ENCODE data around the gene UFSP1.
A peak's percentile ranks its signal among the peaks of the same experiment; 100 is the strongest.

The UFSP1 gene

DNA sequence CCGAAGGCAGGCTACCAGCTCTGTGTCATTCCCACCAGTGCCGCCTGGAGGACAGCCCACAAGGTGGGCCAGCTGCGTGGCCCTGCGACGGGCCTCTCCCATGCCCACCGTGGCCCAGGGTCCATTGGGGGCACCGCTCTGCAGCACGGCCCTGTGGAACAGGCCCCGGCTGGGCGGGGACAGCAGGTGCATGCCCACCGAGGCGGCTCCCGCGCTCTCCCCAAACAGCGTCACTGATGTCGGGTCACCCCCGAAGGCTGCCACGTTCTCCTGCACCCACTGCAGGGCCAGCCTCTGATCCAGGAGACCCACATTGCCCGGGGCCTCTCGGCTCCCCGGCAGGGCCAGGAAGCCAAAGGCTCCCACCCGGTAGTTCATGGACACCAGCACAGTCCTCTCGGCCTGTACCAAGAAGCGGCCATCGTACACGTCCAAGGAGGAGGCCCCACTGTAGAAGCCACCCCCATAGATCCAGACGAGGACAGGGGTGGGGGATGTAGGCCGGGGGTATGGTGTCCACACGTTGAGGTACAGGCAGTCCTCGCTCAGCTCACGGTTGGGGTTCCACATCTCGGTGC, 3.9 kb upstream of the UFSP1 start:
- TF ChIP-seq, protein P1, sequence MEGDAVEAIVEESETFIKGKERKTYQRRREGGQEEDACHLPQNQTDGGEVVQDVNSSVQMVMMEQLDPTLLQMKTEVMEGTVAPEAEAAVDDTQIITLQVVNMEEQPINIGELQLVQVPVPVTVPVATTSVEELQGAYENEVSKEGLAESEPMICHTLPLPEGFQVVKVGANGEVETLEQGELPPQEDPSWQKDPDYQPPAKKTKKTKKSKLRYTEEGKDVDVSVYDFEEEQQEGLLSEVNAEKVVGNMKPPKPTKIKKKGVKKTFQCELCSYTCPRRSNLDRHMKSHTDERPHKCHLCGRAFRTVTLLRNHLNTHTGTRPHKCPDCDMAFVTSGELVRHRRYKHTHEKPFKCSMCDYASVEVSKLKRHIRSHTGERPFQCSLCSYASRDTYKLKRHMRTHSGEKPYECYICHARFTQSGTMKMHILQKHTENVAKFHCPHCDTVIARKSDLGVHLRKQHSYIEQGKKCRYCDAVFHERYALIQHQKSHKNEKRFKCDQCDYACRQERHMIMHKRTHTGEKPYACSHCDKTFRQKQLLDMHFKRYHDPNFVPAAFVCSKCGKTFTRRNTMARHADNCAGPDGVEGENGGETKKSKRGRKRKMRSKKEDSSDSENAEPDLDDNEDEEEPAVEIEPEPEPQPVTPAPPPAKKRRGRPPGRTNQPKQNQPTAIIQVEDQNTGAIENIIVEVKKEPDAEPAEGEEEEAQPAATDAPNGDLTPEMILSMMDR (IDR thresholded peaks at IDR 0.05; ENCODE audit: extremely low read depth, missing control alignments) = no peak
- peak; percentile 5 for DNase-seq (ENCODE audit: low spot score)

DNA sequence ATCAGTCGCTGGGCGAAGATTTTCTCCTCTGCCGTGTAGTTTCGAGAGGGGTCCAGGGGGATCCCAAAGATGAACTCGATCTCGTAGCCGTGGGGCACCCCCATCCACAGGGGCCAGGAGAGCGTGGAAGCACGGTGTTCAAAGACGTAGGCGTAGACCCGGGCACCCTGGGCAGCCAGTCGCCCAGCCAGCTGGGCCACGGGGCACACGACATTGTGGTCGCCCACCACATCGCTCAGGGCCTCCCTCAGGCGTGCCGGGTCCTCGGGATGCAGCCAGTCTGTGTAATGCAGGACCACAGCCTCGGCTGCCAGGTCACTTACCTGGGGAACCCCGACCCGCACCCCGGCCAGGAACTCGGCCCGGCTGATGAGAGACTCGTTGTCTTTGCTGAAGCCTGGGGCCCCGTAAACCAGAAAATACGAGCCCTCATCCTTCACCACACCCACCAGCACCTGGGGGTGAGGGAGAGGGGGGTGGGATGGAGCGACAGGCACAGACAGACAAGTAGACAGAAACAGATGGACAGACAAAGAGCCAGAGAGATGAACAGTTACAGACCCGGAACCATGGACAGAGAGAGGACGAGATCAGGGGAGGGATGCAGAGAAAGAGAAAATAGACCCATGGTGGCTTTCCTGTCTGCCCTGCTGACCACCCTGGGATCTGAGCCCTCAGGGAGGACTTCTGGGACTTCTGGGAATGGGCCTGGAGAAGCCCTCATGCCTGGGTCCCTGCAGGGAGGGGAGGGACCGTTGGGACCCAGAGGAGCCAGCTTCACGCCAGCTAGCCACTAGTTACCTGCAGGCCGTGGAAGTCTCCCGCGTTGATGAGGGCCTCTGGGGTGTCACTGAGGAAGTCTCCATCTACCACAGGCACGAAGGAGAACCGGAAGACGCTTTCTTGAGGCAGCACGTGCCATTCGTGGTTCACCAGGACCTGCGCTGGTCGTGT, 3.1 kb upstream of the UFSP1 start:
- TF ChIP-seq, protein P1 (IDR thresholded peaks at IDR 0.05; ENCODE audit: extremely low read depth, missing control alignments) = no peak
- peak; percentile 5 for DNase-seq (ENCODE audit: low spot score)

DNA sequence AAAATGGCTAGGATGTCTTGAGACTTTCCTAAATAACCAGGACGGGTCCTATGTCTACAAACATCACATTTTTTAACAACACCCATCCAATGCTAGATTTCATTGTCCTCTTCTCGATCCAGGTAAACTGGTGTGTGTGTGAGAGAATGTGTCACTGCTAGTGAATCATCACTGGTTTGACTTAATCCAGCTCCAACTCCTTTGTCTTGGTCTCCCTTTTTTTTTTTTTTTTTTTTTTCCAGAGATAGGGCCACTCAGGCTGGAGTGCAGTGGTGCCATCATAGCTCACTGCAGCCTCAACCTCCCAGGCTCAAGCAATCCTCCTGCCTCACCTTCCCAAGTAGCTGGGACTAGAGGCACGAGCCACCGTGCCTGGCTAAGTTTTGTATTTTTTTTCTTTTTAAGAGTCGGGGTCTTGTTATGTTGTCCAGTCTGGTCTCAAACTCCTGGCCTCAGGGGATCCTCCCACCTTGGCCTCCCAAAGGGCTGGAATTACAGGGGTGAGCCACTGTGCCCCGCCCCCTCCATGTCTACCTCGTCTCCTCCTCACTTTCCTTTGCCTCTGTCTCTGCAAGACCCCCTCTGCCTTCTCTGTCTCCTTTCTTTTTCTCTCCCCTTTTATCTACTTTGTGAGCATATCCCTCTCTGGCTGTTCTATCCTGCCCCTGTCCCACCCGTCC, 2.2 kb upstream of the UFSP1 start:
- DNase-seq (ENCODE audit: low spot score) = no peak
- TF ChIP-seq, protein P1 (IDR thresholded peaks at IDR 0.05; ENCODE audit: extremely low read depth, missing control alignments) = no peak

DNA sequence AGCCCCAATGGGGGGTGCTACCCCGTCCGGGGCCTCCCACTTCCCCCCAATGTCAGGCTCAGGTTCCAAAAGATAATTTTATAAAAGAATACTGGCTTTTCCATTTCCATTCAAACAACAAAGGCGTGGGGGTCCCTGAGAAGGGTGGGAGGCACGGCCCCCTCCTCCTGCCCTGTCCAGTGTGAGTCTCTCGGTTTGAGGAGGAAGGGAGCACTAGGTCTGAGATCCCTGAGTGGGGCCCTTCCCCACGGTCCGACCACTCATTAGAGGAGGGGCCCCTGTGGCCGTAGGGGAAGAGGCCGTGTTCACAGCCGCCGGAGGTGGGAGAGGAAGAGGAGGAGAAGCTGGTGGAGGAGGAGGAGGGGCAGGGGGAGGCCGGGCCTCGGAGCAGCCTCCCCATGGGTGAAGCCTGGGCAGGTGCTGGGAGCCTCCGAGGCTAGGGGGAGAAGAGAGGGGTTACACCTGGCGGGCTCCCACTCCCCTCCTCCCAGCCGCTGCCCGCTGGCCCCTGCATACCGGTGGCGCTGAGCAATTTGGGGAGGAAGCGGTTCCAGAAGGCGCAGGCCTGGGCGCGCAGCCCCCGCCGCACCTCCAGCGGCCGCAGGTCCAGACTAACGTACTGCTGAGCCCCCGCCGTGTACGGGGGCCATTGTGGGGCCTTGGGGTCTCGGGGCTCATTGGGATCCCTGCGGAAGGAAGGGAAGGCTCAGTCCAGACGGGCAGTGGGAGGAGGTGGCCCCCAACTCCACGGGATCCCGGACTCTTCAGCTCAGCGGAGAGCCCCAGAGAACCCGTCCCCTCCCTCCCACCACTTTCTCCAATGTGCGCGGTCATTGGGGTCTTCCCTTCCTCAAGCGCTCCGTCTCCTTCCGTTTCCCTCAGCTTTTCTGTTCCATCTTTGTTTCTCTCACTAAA, 1.4 kb upstream of the UFSP1 start:
- peak; percentile 56 for DNase-seq (ENCODE audit: low spot score)
- TF ChIP-seq, protein P1 (IDR thresholded peaks at IDR 0.05; ENCODE audit: extremely low read depth, missing control alignments) = no peak

DNA sequence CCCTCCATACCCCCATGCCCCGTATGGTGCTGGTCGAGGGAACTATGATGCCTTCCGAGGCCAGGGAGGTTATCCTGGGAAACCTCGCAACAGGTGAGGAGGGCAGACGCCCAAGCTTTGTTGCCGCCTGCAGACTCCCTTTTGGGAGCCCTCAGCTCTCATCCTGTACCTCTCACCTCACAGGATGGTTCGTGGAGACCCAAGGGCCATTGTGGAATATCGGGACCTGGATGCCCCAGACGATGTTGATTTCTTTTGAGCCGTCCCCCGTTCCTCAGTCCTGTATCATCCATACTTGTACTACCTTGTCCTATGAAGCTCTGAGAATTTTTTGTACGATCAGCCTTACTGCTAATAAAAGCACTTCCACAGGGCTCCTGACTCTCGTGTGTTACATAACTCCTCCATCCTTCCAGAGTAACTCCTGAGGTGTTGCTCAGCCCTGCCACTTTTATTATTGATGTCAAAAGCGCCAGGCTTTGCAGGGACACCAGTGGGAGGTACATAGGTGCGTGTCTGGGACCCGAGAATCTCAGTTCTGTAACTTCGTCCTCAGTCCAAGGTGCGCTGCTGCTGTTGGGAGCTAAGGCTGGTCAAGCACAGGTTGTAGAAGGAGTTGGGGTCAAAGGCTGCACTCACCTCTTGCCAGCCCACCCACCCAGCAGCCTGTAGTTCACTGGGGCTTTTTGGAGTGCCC, 1.1 kb downstream of the UFSP1 start:
- DNase-seq (ENCODE audit: low spot score) = peak; percentile 22
- TF ChIP-seq, protein P1 (IDR thresholded peaks at IDR 0.05; ENCODE audit: extremely low read depth, missing control alignments) = no peak

DNA sequence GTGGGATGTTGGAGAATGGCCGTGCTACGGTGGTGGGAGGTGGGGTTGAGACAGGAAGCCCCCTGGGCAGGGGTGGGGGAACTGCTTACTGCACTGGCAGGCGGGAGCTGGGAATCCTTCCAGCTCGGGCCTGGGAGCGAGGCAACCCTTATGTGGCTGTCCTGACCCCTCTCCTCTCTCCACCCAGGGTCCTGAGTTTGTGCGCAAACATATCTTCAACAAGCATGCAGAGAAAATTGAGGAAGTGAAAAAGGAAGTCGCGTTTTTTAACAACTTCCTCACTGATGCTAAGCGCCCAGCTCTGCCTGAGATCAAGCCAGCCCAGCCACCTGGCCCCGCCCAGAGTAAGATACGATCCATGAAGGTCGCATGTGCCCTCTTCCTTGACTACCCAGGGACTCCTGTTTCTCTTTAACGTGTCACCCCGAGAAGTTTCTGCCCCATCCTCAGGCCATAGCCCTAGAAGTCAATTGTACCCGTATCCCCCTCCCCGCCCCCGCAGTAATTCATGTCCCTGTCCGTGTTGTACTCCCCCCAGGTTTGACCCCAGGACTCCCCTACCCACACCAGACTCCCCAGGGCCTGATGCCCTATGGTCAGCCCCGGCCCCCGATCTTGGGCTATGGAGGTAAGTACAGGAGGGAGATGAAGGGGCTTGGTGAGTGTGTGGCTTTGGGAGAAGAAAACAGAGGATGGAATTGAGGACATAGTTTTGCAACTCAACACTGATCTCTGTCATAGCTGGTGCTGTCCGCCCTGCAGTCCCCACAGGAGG, 1.8 kb downstream of the UFSP1 start:
- DNase-seq (ENCODE audit: low spot score) = peak; percentile 90
- TF ChIP-seq, protein P1 (IDR thresholded peaks at IDR 0.05; ENCODE audit: extremely low read depth, missing control alignments) = no peak

Data from GM20000 (cell line).